HCT116 (cell line): Measurements from ENCODE around the gene LRP2. TPM values are rescaled to one million over a fixed set of nuclear protein-coding genes. Genes with fewer than 3 reads are reported as not detected.

Experiments used
- ATAC-seq: fragments of 200-7000 bp; cut with Tn5 transposase; 2 replicates; pipeline ENCODE4 v1.9.1; 2020; ENCODE audit warnings: mild to moderate bottlenecking, moderate library complexity
- BruUV-seq: library from RNA; stranded (reverse); fragments of 400-500 nt; replicated peaks from 2 replicates; lab custom pipeline; 2021; lab: Mats Ljungman, UMichigan
- CTCF ChIA-PET: fragments of 300-600 bp; sonication (Branson Sonifier 250); formaldehyde crosslinking; loops from one replicate; lab custom pipeline; 2021; ENCODE audit warnings: antibody characterized with exemption; lab: Charles Lee
- POLR2A ChIA-PET: fragments of 300-600, 350-600 bp; sonication (Branson Sonifier 250); formaldehyde crosslinking; loops from one replicate; lab custom pipeline; 2021; ENCODE audit warnings: antibody characterized with exemption; lab: Charles Lee
- RAD21 ChIA-PET, 2 experiments: fragments of 300-600 bp; sonication (Branson Sonifier 250); formaldehyde crosslinking; loops; one replicate each; lab custom pipeline; 2023; ENCODE audit warnings: low total read pairs in 2 of 2; ENCODE audit not compliant: uncharacterized antibody in 2 of 2, unreplicated experiment in 2 of 2, low non-redundant PET in 1 of 2; lab: Charles Lee
- DNase-seq: peaks from one replicate; pipeline ENCODE4 v3.0.0-alpha.2; 2010; ENCODE audit warnings: low read depth, low spot score
- H2AFZ ChIP-seq: fragments of 200-600 bp; shearing (Covaris generic), sonication (generic); 2 replicates; pipeline ENCODE4 v1.6.1; 2017; ENCODE audit warnings: low read depth, mixed run types, mixed read lengths, antibody characterized with exemption, low read length; ENCODE audit not compliant: poor library complexity, severe bottlenecking
- H3K27ac ChIP-seq: 2 replicates; pipeline ENCODE4 v1.5.1; 2012; ENCODE audit warnings: low read depth, low read length
- H3K27me3 ChIP-seq: fragments of 200-600 bp; sonication (generic); 2 replicates; pipeline ENCODE4 v1.6.1; 2016; ENCODE audit warnings: mixed run types, low read length, mixed read lengths; ENCODE audit not compliant: insufficient read depth
- H3K36me3 ChIP-seq, 2 experiments: fragments of 200-500 bp in 1 of 2; fragments of 200-600 bp in 1 of 2; sonication (Bioruptor generic) in 1 of 2; sonication (generic) in 1 of 2; 2 replicates each; pipeline versions ENCODE4 v1.5.1 to v1.6.1; 2014 to 2016; ENCODE audit warnings: low read length in 2 of 2, inconsistent platforms in 1 of 2, mixed read lengths in 1 of 2, mixed run types in 1 of 2; ENCODE audit not compliant: insufficient read depth in 2 of 2, control insufficient read depth in 1 of 2
- H3K4me1 ChIP-seq, 2 experiments: fragments of 200-600 bp in 1 of 2; sonication (generic) in 1 of 2; 2 replicates each; pipeline versions ENCODE4 v1.5.1 to v1.6.1; 2012 to 2017; ENCODE audit warnings: low read length in 2 of 2, inconsistent platforms in 1 of 2, mild to moderate bottlenecking in 1 of 2, mixed read lengths in 1 of 2, mixed run types in 1 of 2, moderate library complexity in 1 of 2; ENCODE audit not compliant: insufficient read depth in 2 of 2, control insufficient read depth in 1 of 2
- H3K4me2 ChIP-seq: fragments of 200-600 bp; sonication (generic); 2 replicates; pipeline ENCODE4 v1.6.1; 2017; ENCODE audit warnings: mixed run types, low read length, mixed read lengths
- H3K4me3 ChIP-seq, 2 experiments: fragments of 200-600 bp in 1 of 2; sonication (generic) in 1 of 2; replicated peaks in 1 of 2; 2 replicates each; pipeline ENCODE4 v1.5.1; 2011 to 2016; ENCODE audit warnings: low read length in 2 of 2, control low read depth in 1 of 2, low read depth in 1 of 2, mild to moderate bottlenecking in 1 of 2, mixed read lengths in 1 of 2, mixed run types in 1 of 2
- H3K79me2 ChIP-seq: fragments of 200-600 bp; sonication (generic); 2 replicates; pipeline ENCODE4 v1.6.1; 2017; ENCODE audit warnings: mild to moderate bottlenecking, mixed run types, low read length, moderate library complexity, mixed read lengths; ENCODE audit not compliant: insufficient read depth
- H3K9ac ChIP-seq: fragments of 200-600 bp; sonication (generic); 2 replicates; pipeline ENCODE4 v1.6.1; 2016; ENCODE audit warnings: low read length, mixed read lengths
- H3K9me2 ChIP-seq: fragments of 200-600 bp; sonication (generic), shearing (Covaris generic); 2 replicates; pipeline ENCODE4 v1.6.1; 2017; ENCODE audit warnings: mixed run types, mild to moderate bottlenecking, moderate library complexity; ENCODE audit not compliant: insufficient read depth
- H3K9me3 ChIP-seq, 2 experiments: fragments of 200-500 bp in 1 of 2; fragments of 200-600 bp in 1 of 2; sonication (Bioruptor generic) in 1 of 2; sonication (generic) in 1 of 2; 2 replicates each; pipeline ENCODE4 v1.6.1; 2014 to 2017; ENCODE audit warnings: low read length in 2 of 2, mixed read lengths in 2 of 2, inconsistent platforms in 1 of 2, low read depth in 1 of 2, mild to moderate bottlenecking in 1 of 2, mixed run types in 1 of 2, moderate library complexity in 1 of 2; ENCODE audit not compliant: control insufficient read depth in 1 of 2, insufficient read depth in 1 of 2
- H4K20me1 ChIP-seq: fragments of 200-600 bp; sonication (generic), shearing (Covaris generic); 2 replicates; pipeline ENCODE4 v1.6.1; 2017; ENCODE audit warnings: mixed run types, mild to moderate bottlenecking, moderate library complexity; ENCODE audit not compliant: insufficient read depth
- CEBPB ChIP-seq: IDR thresholded peaks from 2 replicates; pipeline ENCODE4 v1.6.1; 2012; ENCODE audit warnings: low read depth
- CTCF ChIP-seq, 3 experiments: fragments of 200-600 bp in 1 of 3; sonication (generic) in 1 of 3; IDR thresholded peaks in 2 of 3; conservative IDR thresholded peaks in 1 of 3; 2 replicates each; pipeline ENCODE4 v1.5.1; 2012 to 2017; ENCODE audit warnings: low read depth in 2 of 3, low read length in 2 of 3, antibody characterized with exemption in 1 of 3, borderline replicate concordance in 1 of 3, control low read depth in 1 of 3, mild to moderate bottlenecking in 1 of 3, mixed read lengths in 1 of 3, mixed run types in 1 of 3, moderate library complexity in 1 of 3; ENCODE audit not compliant: insufficient read depth in 1 of 3
- ELF1 ChIP-seq: IDR thresholded peaks from 2 replicates; pipeline ENCODE4 v1.6.1; 2012; ENCODE audit warnings: low read depth, borderline replicate concordance
- EZH2 ChIP-seq: fragments of 200-600 bp; sonication (generic); IDR thresholded peaks from 2 replicates; pipeline ENCODE4 v1.6.1; 2017; ENCODE audit warnings: antibody characterized with exemption, mixed run types
- EZH2phosphoT487 ChIP-seq: fragments of 200-600 bp; IDR thresholded peaks from 2 replicates; pipeline ENCODE4 v1.6.1; 2018; ENCODE audit warnings: antibody characterized with exemption, borderline replicate concordance
- FOSL1 ChIP-seq: IDR thresholded peaks from 2 replicates; pipeline ENCODE4 v1.6.1; 2012; ENCODE audit warnings: low read depth
- JUND ChIP-seq: IDR thresholded peaks from 2 replicates; pipeline ENCODE4 v1.6.1; 2012
- POLR2A ChIP-seq: IDR thresholded peaks from 2 replicates; pipeline ENCODE4 v1.7.0; 2011; ENCODE audit warnings: borderline replicate concordance; ENCODE audit not compliant: insufficient read depth, insufficient read length; ENCODE audit errors: extremely low read depth
- POLR2AphosphoS5 ChIP-seq: IDR thresholded peaks from 2 replicates; pipeline ENCODE4 v1.6.1; 2011; ENCODE audit warnings: mild to moderate bottlenecking, low read depth, low read length, moderate library complexity
- RAD21 ChIP-seq: IDR thresholded peaks from 2 replicates; pipeline ENCODE4 v1.6.1; 2012; ENCODE audit warnings: low read depth, mild to moderate bottlenecking
- REST ChIP-seq: IDR thresholded peaks from 2 replicates; pipeline ENCODE4 v1.6.1; 2012; ENCODE audit warnings: low read depth
- SIN3A ChIP-seq: IDR thresholded peaks from 2 replicates; pipeline ENCODE4 v1.6.1; 2012; ENCODE audit warnings: low read depth
- SP1 ChIP-seq: IDR thresholded peaks from 2 replicates; pipeline ENCODE4 v1.6.1; 2012; ENCODE audit warnings: low read depth
- SRF ChIP-seq: IDR thresholded peaks from 2 replicates; pipeline ENCODE4 v1.6.1; 2012; ENCODE audit warnings: low read depth
- YY1 ChIP-seq: IDR thresholded peaks from 2 replicates; pipeline ENCODE4 v1.6.1; 2011; ENCODE audit warnings: low read length, low read depth, moderate library complexity, mild to moderate bottlenecking; ENCODE audit not compliant: insufficient replicate concordance; ENCODE audit errors: extremely low read depth
- ZNF274 ChIP-seq: fragments of 200-500 bp; sonication (Bioruptor generic); IDR thresholded peaks from 2 replicates; pipeline ENCODE4 v1.6.1; 2014; ENCODE audit warnings: mild to moderate bottlenecking, low read depth, low read length, inconsistent platforms
- intact Hi-C: fragments of 100-400 bp; cut with micrococcal nuclease; formaldehyde crosslinking; loops from 2 replicates; pipeline ENCODE4 v1.10.0; 2022
- total RNA-seq: library from RNA; stranded (reverse); gene quantifications from one replicate; pipeline ENCODE4 v1.2.1, GENCODE V29; 2021; ENCODE audit not compliant: unreplicated experiment
- TF ChIP-seq, protein P1 (sequence below): IDR thresholded peaks from 2 replicates; pipeline ENCODE4 v1.6.1; 2012
- TF ChIP-seq, protein P2 (sequence below): IDR thresholded peaks from 2 replicates; pipeline ENCODE4 v1.6.1; 2011; ENCODE audit warnings: mild to moderate bottlenecking, low read length, moderate library complexity; ENCODE audit not compliant: insufficient replicate concordance; ENCODE audit errors: extremely low read depth

Gene LRP2
- total RNA-seq, 1 experiment from 2014 or later = 0.20 TPM

- CTCF ChIA-PET = no interaction called here
Observed at GRCh38 chr2:169080250-169081069, 281.9 kb downstream of the LRP2 start.

More at GRCh38 chr2:169080250-169081069, 281.9 kb downstream of the LRP2 start:
- ATAC-seq (no peak), DNase-seq (no peak)
- intact Hi-C loops = no loop called here
- Histone ChIP-seq H4K20me1 (no peaks in the 10 kb centered on the region), H3K4me2 (no peak overlapping the region), H2AFZ (no peak overlapping the region), H3K79me2 (no peaks in the 10 kb centered on the region), H3K9me3 (no peaks in the 10 kb centered on the region), H3K27me3 (no peaks in the 10 kb centered on the region), H3K27ac (no peak overlapping the region), H3K4me1 (no peaks in the 10 kb centered on the region), H3K9me2 (no peaks in the 10 kb centered on the region; the same call in 1 of the 2 replicates), H3K36me3 (no peaks in the 10 kb centered on the region), H3K9ac (no peak overlapping the region), H3K4me3 (no peak overlapping the region)
- TF ChIP-seq FOSL1 (no peak), EZH2 (no peak), SIN3A (no peak), SRF (no peak), EZH2phosphoT487 (no peak), CEBPB (no peak), JUND (no peak), YY1 (no peak), POLR2A (no peak), REST (no peak), ELF1 (no peak), SP1 (no peak), CTCF (IDR thresholded peaks at IDR 0.05 in 2 of 3, conservative IDR thresholded peaks at IDR 0.05 in 1 of 3; ENCODE audit: borderline replicate concordance in 1 of 3, insufficient read depth in 1 of 3, low read depth in 2 of 3, low read length in 2 of 3) (no peak), POLR2AphosphoS5 (no peak), RAD21 (no peak), ZNF274 (no peak)
- TF ChIP-seq, protein P1, sequence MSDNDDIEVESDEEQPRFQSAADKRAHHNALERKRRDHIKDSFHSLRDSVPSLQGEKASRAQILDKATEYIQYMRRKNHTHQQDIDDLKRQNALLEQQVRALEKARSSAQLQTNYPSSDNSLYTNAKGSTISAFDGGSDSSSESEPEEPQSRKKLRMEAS = no peak
- TF ChIP-seq, protein P2, sequence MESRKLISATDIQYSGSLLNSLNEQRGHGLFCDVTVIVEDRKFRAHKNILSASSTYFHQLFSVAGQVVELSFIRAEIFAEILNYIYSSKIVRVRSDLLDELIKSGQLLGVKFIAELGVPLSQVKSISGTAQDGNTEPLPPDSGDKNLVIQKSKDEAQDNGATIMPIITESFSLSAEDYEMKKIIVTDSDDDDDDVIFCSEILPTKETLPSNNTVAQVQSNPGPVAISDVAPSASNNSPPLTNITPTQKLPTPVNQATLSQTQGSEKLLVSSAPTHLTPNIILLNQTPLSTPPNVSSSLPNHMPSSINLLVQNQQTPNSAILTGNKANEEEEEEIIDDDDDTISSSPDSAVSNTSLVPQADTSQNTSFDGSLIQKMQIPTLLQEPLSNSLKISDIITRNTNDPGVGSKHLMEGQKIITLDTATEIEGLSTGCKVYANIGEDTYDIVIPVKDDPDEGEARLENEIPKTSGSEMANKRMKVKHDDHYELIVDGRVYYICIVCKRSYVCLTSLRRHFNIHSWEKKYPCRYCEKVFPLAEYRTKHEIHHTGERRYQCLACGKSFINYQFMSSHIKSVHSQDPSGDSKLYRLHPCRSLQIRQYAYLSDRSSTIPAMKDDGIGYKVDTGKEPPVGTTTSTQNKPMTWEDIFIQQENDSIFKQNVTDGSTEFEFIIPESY = no peak
- no TSS peak for BruUV-seq
- RAD21 ChIA-PET = no interaction called here
- POLR2A ChIA-PET = no interaction called here
